ENCODE measurements around the gene MYG1.

Gene MYG1

GRCh38 chr12:53267999-53268629 lies 31.4 kb upstream of the MYG1 start, which contains the start of gene ESPL1 (continued):
- TF ChIP-seq ZBTB11 (tag by site-specific recombination; conservative IDR thresholded peaks at IDR 0.05; ENCODE audit: low read depth) (peak; percentile 65), ZNF404 (tag by site-specific recombination; IDR thresholded peaks at IDR 0.05) (no peak), EGR2 (tag by site-specific recombination; IDR thresholded peaks at IDR 0.05; ENCODE audit: low read depth) (peak; percentile 81), ELK4 (IDR thresholded peaks at IDR 0.05; ENCODE audit: borderline replicate concordance, low read depth, low read length) (no peak), ZNF202 (tag by site-specific recombination; IDR thresholded peaks at IDR 0.05; ENCODE audit: borderline replicate concordance) (no peak), ZEB2 (tag by site-specific recombination; IDR thresholded peaks at IDR 0.05) (peak; percentile 75), ZNF768 (tag by site-specific recombination; IDR thresholded peaks at IDR 0.05) (no peak), ZNF37A (tag by site-specific recombination; IDR thresholded peaks at IDR 0.05) (no peak), ZNF664 (tag by site-specific recombination; IDR thresholded peaks at IDR 0.05) (no peak), ZNF677 (tag by site-specific recombination; IDR thresholded peaks at IDR 0.05) (no peak), ZNF549 (tag by site-specific recombination; IDR thresholded peaks at IDR 0.05) (no peak), INSM2 (tag by site-specific recombination; IDR thresholded peaks at IDR 0.05) (peak; percentile 55; the same call in 1 of the 2 replicates), ZNF10 (tag by site-specific recombination; IDR thresholded peaks at IDR 0.05) (no peak; the same call in 1 of the 2 replicates), ZNF366 (tag by site-specific recombination; conservative IDR thresholded peaks at IDR 0.05) (no peak), ZNF292 (tag by site-specific recombination; IDR thresholded peaks at IDR 0.05; ENCODE audit: borderline replicate concordance, low read depth) (no peak), ZNF670 (tag by site-specific recombination; IDR thresholded peaks at IDR 0.05; ENCODE audit: low read depth) (no peak), ZNF558 (tag by site-specific recombination; IDR thresholded peaks at IDR 0.05) (no peak), ZNF112 (tag by site-specific recombination; IDR thresholded peaks at IDR 0.05) (no peak), ZNF785 (tag by site-specific recombination; IDR thresholded peaks at IDR 0.05) (no peak), ZBTB8A (tag by site-specific recombination; IDR thresholded peaks at IDR 0.05) (peak; percentile 40), GLI4 (tag by site-specific recombination; IDR thresholded peaks at IDR 0.05) (no peak), ZNF560 (tag by site-specific recombination; IDR thresholded peaks at IDR 0.05; ENCODE audit: borderline replicate concordance) (no peak), ZNF121 (tag by site-specific recombination; IDR thresholded peaks at IDR 0.05) (peak; percentile 94), ZSCAN30 (tag by site-specific recombination; IDR thresholded peaks at IDR 0.05) (no peak; the same call in 1 of the 2 replicates), ZNF514 (tag by site-specific recombination; IDR thresholded peaks at IDR 0.05) (no peak), BCL11B (tag by site-specific recombination; IDR thresholded peaks at IDR 0.05; ENCODE audit: low read depth) (no peak; the same call in 1 of the 2 replicates), GLIS1 (tag by site-specific recombination; IDR thresholded peaks at IDR 0.05) (peak; percentile 96)
- TF ChIP-seq, protein P1, sequence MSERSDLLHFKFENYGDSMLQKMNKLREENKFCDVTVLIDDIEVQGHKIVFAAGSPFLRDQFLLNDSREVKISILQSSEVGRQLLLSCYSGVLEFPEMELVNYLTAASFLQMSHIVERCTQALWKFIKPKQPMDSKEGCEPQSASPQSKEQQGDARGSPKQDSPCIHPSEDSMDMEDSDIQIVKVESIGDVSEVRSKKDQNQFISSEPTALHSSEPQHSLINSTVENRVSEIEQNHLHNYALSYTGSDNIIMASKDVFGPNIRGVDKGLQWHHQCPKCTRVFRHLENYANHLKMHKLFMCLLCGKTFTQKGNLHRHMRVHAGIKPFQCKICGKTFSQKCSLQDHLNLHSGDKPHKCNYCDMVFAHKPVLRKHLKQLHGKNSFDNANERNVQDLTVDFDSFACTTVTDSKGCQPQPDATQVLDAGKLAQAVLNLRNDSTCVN (tag by site-specific recombination; optimal IDR thresholded peaks at IDR 0.05) = peak; percentile 98
- TF ChIP-seq, protein P2, sequence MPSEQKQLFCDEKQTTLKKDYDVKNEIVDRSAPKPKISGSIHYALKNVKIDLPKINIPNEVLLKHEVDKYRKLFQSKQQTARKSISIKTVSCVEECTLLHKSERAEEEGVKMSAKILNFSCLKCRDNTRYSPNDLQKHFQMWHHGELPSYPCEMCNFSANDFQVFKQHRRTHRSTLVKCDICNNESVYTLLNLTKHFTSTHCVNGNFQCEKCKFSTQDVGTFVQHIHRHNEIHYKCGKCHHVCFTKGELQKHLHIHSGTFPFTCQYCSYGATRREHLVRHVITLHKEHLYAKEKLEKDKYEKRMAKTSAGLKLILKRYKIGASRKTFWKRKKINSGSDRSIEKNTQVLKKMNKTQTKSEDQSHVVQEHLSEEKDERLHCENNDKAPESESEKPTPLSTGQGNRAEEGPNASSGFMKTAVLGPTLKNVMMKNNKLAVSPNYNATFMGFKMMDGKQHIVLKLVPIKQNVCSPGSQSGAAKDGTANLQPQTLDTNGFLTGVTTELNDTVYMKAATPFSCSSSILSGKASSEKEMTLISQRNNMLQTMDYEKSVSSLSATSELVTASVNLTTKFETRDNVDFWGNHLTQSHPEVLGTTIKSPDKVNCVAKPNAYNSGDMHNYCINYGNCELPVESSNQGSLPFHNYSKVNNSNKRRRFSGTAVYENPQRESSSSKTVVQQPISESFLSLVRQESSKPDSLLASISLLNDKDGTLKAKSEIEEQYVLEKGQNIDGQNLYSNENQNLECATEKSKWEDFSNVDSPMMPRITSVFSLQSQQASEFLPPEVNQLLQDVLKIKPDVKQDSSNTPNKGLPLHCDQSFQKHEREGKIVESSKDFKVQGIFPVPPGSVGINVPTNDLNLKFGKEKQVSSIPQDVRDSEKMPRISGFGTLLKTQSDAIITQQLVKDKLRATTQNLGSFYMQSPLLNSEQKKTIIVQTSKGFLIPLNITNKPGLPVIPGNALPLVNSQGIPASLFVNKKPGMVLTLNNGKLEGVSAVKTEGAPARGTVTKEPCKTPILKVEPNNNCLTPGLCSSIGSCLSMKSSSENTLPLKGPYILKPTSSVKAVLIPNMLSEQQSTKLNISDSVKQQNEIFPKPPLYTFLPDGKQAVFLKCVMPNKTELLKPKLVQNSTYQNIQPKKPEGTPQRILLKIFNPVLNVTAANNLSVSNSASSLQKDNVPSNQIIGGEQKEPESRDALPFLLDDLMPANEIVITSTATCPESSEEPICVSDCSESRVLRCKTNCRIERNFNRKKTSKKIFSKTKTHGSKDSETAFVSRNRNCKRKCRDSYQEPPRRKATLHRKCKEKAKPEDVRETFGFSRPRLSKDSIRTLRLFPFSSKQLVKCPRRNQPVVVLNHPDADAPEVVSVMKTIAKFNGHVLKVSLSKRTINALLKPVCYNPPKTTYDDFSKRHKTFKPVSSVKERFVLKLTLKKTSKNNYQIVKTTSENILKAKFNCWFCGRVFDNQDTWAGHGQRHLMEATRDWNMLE (tag by site-specific recombination; conservative IDR thresholded peaks at IDR 0.05; ENCODE audit: low read depth) = peak; percentile 15

Measured in HEK293 (cell line).